GM21526 (cell line): ENCODE results near the gene FBXO21.

Experiments used
- ATAC-seq: cut with Tn5 transposase; IDR thresholded peaks from one replicate; pipeline ENCODE4 v1.9.1; 2021; ENCODE audit warnings: moderate library complexity; ENCODE audit not compliant: unreplicated experiment, low FRiP score

Gene FBXO21

GRCh38 chr12:117169548-117169947 lies 20.7 kb downstream of the FBXO21 start:
- ATAC-seq, result no peak

DNA sequence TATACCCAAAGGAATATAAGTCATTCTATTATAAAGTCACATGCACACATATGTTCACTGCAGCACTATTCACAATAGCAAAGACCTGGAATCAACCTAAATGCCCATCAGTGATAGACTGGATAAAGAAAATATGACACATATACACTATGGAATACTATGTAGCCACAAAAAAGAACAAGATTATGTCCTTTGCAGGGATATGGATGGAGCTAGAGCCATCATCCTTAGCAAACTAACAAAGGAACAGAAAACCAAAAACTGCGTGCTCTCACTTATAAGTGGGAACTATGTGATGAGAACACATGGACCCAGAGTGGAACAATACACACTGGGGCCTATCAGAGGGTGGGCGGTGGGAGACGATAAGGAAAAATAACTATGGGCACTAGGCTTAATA lies 21.3 kb downstream of the FBXO21 start:
- ATAC-seq, result no peak

DNA sequence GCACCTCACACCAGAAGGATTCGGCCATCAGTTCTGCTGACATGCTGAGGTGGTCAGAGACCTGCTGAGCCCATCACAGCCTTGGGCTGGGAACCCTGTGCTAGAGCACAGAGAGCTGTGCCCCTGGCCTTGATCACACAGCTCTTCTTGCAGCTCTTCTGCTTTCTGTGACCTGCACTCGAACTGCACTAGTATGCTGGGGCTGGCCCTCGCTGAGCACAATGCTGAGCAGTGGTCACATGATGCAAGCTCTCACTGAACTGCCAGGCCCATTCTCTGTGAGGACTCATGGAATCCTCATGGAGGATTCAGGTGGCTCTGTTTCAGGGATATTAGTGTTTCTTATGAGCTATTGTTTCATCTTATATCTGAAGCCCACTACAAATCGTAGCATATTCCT lies 22.5 kb downstream of the FBXO21 start:
- ATAC-seq, result no peak

DNA sequence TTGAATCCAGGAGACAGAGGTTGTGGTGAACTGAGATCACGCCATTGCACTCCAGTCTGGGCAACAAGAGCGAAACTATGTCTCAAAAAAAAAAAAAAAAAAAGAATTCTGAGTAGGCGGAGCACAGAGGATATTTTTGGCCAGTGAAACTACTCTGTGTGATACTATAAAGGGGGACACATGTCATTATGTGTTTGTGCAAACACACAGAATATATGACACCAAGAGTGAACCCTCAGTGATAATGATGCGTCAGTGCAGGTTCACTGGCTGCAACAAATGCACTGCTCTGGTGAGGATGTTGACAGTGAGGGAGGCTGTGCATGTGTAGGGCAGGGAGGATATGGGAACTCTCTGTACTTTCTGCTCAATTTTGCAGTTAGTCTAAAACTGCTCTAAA lies 24.2 kb downstream of the FBXO21 start:
- no peak for ATAC-seq

DNA sequence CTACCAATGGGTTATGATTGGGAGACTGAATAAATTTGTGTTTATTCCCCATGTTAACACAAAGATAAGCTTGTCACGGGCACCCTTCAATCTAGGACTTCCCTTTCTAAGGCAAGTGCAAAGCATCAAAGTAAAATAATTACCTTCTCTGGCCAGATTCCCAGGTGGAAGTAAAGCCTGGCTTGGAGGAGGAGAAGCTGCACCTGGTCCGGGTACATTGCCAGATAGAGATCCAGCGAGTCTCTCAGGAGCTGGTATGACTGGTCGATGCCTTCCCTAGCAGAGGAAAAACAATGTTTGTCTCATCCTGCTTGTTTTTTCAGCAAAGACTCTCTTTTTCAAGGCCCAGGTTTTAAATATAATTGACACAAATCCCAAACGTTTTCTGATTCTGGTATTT lies 24.9 kb downstream of the FBXO21 start:
- no peak for ATAC-seq

GRCh38 chr12:117162633-117163032 lies 27.6 kb downstream of the FBXO21 start:
- no peak for ATAC-seq

- no peak for ATAC-seq
Observed at GRCh38 chr12:117162167-117162539, 28.1 kb downstream of the FBXO21 start.

- ATAC-seq, result no peak
Observed at GRCh38 chr12:117161460-117162166, 28.7 kb downstream of the FBXO21 start.

DNA sequence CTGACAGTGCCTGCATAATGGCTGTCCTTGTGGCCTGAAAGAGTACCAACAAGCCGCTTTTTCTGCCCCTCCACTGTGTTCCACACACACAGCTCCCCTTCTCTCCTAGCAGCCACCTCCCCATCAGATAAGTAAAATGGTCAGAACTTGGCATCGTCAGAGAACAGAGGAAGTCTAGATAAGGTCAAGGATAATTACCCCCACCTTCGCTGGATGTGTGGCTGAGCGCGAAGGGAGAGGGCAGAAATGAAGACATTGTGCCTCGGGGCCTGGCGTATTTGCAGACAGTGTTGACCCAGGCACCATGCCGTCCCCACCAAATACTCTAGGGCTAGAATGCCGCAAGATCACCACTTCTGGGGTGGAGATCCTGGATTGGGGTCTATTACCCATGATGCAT lies 30.6 kb downstream of the FBXO21 start:
- no peak for ATAC-seq

GRCh38 chr12:117158911-117159553 lies 31.2 kb downstream of the FBXO21 start:
- no peak for ATAC-seq

DNA sequence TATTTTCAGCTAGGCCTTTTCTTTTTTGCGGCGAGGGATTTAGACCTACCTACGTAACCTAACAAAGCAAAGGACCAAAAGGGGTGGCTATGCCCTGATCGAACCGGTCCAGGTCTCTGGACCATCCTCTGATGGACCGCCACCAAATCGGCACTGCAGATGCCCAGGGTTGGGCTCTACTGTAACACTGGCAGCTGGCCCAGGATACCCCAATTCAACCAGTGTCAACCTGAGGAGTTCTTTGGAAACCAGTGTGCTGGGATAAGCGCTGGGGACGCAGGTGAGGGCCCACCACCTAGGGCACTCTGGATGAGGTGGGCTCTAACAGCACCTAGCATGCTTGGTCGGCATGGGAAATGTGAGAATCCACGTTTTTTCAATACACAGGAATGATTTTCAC lies 32.2 kb downstream of the FBXO21 start:
- no peak for ATAC-seq

DNA sequence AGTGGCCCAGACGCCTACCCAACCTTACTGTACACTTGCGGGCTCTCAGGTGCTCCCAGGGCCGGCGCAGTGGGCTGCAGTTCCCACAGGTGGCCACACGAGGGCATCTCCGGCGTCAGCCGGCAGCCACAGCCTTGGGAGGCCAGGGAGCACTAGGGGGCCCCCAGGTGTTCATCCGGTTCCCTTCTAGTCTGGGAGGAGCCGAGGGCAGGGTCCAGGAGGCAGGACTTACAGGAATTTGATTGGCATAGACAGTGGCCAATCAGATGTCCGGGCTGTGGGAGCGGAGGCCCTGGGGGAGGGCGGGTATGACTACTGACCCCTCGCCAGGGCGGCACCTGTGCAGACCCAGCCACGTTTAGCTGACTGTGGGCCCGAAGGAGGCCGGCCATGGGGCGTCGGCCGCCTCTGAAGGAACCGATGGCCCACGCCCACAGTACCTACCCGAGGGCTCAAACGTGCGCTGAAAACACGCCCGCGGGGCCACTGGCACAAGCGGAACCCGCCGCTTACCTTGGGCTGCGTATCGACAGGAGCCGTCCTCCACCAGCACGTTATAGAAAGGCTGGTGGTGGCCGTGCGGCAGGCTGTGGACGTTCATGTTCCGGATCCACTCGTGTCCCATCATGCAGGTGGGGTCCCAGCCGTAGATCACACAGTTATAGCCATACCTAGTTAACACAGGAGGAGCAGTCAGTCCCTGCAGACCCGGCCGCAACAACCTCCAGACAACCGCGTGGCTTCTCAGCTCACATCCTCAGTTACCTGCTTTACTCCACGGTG lies 34.8 kb downstream of the FBXO21 start:
- ATAC-seq, result no peak

GRCh38 chr12:117152793-117153775 lies 37.2 kb downstream of the FBXO21 start:
- ATAC-seq, result no peak

GRCh38 chr12:117151403-117152031 lies 38.8 kb downstream of the FBXO21 start:
- no peak for ATAC-seq

DNA sequence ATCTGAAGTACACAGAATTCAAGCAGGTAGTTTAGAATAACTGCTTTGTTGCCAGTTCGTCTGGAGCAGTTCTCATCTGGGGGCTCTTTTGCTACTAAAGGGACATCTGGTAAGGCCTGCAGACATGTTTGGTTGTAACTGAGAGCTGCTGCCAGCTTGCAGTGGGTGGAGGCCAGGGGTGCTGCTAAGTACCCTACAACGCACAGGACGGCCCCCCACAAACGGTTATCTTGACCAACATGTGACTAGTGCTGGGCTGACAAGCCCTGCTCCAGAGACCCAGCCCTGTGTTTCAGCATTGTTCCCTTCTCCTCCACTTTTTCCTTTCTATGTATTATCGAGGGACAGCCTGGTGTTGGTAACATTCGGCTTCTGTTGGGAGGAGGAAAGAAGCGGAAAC lies 40.8 kb downstream of the FBXO21 start:
- ATAC-seq, result no peak

GRCh38 chr12:117148642-117149041 lies 41.6 kb downstream of the FBXO21 start:
- no peak for ATAC-seq

DNA sequence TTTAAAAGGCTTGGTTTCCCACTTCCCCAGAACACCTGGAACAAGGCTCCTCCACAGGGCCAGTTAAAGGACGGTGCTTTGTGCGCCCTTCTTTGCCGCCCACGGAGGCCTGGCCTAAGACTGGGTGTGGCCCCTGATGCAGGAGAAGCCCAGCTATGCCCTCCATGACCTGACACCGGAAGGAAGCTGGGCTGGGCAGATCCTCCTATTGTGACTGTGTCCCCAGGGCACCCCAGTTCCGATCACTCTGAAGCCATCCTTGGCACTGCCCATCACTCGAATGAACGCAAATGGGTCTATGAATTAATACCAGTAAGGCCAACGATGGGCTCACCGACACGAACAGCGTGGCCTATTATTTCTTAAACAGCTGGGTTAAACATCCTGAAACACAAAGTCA lies 42.6 kb downstream of the FBXO21 start:
- ATAC-seq, result no peak

DNA sequence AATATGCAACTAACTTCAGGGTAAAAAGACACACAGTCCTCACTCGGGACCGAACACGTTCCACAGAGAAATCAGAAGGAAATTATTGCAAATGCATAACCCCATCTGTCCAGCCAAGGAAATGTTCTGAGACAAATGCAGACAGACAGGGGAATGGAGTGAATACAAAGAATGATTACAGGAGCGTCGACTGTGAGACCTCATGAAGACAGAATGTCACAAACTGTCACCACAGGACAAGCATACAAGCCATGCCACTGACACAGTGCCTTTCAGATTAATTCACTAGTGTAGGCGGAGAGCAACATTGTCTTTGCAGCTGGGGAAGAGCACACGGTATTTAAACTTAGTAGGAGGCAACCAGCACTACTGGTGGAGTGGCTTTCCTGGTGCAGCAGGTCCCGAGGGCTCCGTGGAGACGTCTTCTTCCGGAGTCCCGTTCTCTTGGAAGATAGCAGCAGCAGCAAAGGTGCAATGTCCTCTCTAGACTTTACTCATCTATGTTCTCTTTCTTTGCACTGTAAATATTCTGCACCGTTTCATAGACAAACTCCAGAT lies 44.6 kb downstream of the FBXO21 start:
- ATAC-seq, result no peak

- ATAC-seq, result no peak
Observed at GRCh38 chr12:117144599-117144998, 45.7 kb downstream of the FBXO21 start.
